HUES64 (cell line): ENCODE data around the gene RASGRF1.

ENCODE experiments used
- H3K27ac ChIP-seq: 2 replicates; pipeline ENCODE4 v1.7.0; 2013; ENCODE audit warnings: low read depth, low read length, inconsistent platforms
- H3K27me3 ChIP-seq: 2 replicates; pipeline ENCODE4 v1.6.1; 2013; ENCODE audit warnings: mild to moderate bottlenecking, low read length; ENCODE audit not compliant: insufficient read depth
- H3K36me3 ChIP-seq: 2 replicates; pipeline ENCODE4 v1.6.1; 2013; ENCODE audit warnings: mild to moderate bottlenecking, low read length; ENCODE audit not compliant: insufficient read depth
- H3K4me1 ChIP-seq: 2 replicates; pipeline ENCODE4 v1.6.1; 2013; ENCODE audit warnings: mild to moderate bottlenecking, low read length, moderate library complexity; ENCODE audit not compliant: insufficient read depth
- H3K4me3 ChIP-seq: 2 replicates; pipeline ENCODE4 v1.5.1; 2013; ENCODE audit warnings: mild to moderate bottlenecking, low read length, moderate library complexity
- H3K9ac ChIP-seq: 2 replicates; pipeline ENCODE4 v1.6.1; 2013; ENCODE audit warnings: mild to moderate bottlenecking, low read depth, low read length
- H3K9me3 ChIP-seq: 2 replicates; pipeline ENCODE4 v1.6.1; 2013; ENCODE audit warnings: low read depth, low read length; ENCODE audit not compliant: insufficient read depth
- WGBS: fragments of 150-250, 120-280 bp; methylation state at CpG from one replicate; pipeline ENCODE4 v1.1.7; 2013; ENCODE audit warnings: missing lambda C conversion rate; 5-methylcytosine and 5-hydroxymethylcytosine counted together

RASGRF1 gene

GRCh38 chr15:78914027-78914764 lies 176.4 kb downstream of the RASGRF1 start:
- no peaks in the 10 kb centered on the region for H3K4me1 ChIP-seq
- H3K4me3 ChIP-seq: no peak overlapping the region
- WGBS: 95% methylated on average over 11 of the region's 13 CpGs
- H3K27me3 ChIP-seq: no peaks in the 10 kb centered on the region
- H3K36me3 ChIP-seq: peaks cover 64% of the 10 kb centered on the region
- no peak overlapping the region for H3K27ac ChIP-seq
- H3K9me3 ChIP-seq: no peaks in the 10 kb centered on the region
- H3K9ac ChIP-seq: no peak overlapping the region

- peaks cover 58% of the 10 kb centered on the region for H3K36me3 ChIP-seq
These were observed 177.6 kb downstream of the RASGRF1 start for GRCh38 chr15:78913012-78913411.

GRCh38 chr15:78912316-78912715 lies 178.3 kb downstream of the RASGRF1 start:
- peaks cover 57% of the 10 kb centered on the region for H3K36me3 ChIP-seq
- H3K27ac ChIP-seq: no peak overlapping the region
- H3K9ac ChIP-seq: no peak overlapping the region
- 95% methylated on average over 2 of the region's 2 CpGs for WGBS
- no peaks in the 10 kb centered on the region for H3K27me3 ChIP-seq
- 0 out of 2 replicates have a peak, but pooled peaks cover 1% of the 10 kb centered on the region for H3K4me1 ChIP-seq
- no peak overlapping the region for H3K4me3 ChIP-seq
- no peaks in the 10 kb centered on the region for H3K9me3 ChIP-seq

More at GRCh38 chr15:78913012-78913411, 177.6 kb downstream of the RASGRF1 start:
- no peak overlapping the region for H3K27ac ChIP-seq
- no peak overlapping the region for H3K4me3 ChIP-seq
- no peaks in the 10 kb centered on the region for H3K4me1 ChIP-seq
- 96% methylated on average over 3 of the region's 3 CpGs for WGBS
- H3K9ac ChIP-seq: no peak overlapping the region
- H3K27me3 ChIP-seq: no peaks in the 10 kb centered on the region
- no peaks in the 10 kb centered on the region for H3K9me3 ChIP-seq

- H3K27ac ChIP-seq: no peak overlapping the region
- no peak overlapping the region for H3K9ac ChIP-seq
- H3K36me3 ChIP-seq: peaks cover 71% of the 10 kb centered on the region
- H3K4me1 ChIP-seq: 0 out of 2 replicates have a peak, but pooled peaks cover 3% of the 10 kb centered on the region
- no peak overlapping the region for H3K4me3 ChIP-seq
- no peaks in the 10 kb centered on the region for H3K27me3 ChIP-seq
- H3K9me3 ChIP-seq: no peaks in the 10 kb centered on the region
- 94% methylated on average over 7 of the region's 7 CpGs for WGBS
These were observed 180.3 kb downstream of the RASGRF1 start for GRCh38 chr15:78910271-78910670.
